Measurements from ENCODE around the gene ZNF605.

DNA sequence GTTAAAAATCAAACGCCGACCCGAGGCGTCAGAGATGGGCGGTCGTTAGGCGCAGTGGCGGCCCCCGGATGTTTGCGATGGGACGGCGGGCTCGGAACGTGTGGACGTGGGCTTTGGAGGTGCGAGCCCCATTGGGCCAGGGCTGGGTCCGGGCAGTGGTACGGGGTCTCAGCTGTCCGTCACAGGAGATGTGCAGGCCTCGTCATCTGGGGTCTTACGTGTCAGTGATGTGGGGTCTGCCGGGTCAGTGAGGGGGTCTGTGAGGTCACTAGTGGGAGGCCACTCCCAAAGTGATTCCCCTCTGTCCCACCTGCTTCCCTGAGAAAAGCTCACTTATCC lies 47.1 kb downstream of the ZNF605 start:
- TF ChIP-seq, protein P1, sequence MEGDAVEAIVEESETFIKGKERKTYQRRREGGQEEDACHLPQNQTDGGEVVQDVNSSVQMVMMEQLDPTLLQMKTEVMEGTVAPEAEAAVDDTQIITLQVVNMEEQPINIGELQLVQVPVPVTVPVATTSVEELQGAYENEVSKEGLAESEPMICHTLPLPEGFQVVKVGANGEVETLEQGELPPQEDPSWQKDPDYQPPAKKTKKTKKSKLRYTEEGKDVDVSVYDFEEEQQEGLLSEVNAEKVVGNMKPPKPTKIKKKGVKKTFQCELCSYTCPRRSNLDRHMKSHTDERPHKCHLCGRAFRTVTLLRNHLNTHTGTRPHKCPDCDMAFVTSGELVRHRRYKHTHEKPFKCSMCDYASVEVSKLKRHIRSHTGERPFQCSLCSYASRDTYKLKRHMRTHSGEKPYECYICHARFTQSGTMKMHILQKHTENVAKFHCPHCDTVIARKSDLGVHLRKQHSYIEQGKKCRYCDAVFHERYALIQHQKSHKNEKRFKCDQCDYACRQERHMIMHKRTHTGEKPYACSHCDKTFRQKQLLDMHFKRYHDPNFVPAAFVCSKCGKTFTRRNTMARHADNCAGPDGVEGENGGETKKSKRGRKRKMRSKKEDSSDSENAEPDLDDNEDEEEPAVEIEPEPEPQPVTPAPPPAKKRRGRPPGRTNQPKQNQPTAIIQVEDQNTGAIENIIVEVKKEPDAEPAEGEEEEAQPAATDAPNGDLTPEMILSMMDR (IDR thresholded peaks at IDR 0.05) = no peak
- no peak for TF ChIP-seq POLR2A (IDR thresholded peaks at IDR 0.05)

Data from thyroid gland (tissue), 4 donors.